KOPT-K1 (cell line): ENCODE results near the gene PLEKHA7.
"Not testable (repeated sequence)": the region's sequence is repeated elsewhere in the genome, so short reads cannot be mapped to it uniquely, and the experiment has no call there.

Experiments used
- H3K27ac ChIP-seq: fragments of 200-600 bp; sonication (generic); 2 replicates; pipeline ENCODE4 v1.5.1; 2016; ENCODE audit warnings: antibody characterized with exemption, mild to moderate bottlenecking, low read depth, low read length; ENCODE audit not compliant: poor library complexity, severe bottlenecking
- H3K36me3 ChIP-seq: fragments of 200-600 bp; sonication (generic); 2 replicates; pipeline ENCODE4 v1.5.1; 2017; ENCODE audit warnings: antibody characterized with exemption, mild to moderate bottlenecking, low read length, moderate library complexity; ENCODE audit not compliant: insufficient read depth
- H3K9me3 ChIP-seq: fragments of 200-600 bp; sonication (generic); 2 replicates; pipeline ENCODE4 v1.5.1; 2017; ENCODE audit warnings: antibody characterized with exemption, low read length, mild to moderate bottlenecking; ENCODE audit not compliant: insufficient read depth, poor library complexity, severe bottlenecking

The PLEKHA7 gene

DNA sequence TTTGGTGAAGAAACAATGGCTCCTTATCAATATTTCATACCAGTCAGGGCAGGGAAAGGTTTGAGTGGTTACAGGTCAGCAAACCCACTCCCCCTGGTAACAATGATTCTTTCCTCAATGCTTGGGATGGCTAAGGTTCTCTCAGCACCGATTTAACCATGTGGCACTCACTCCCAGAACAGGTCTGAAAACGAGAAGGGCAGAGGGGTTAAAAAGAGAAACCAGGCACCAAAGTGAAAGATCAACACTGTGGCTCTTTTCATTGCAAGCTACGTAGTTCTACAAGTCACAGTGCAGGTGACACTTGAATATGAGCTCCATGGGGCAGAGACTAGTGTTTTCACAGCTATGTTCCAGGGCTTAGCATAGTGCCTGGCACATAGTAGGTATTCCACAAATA, 132.4 kb downstream of the PLEKHA7 start:
- Histone ChIP-seq H3K36me3 (no peaks in the 10 kb centered on the region), H3K9me3 (no peaks in the 10 kb centered on the region), H3K27ac (no peak overlapping the region)

DNA sequence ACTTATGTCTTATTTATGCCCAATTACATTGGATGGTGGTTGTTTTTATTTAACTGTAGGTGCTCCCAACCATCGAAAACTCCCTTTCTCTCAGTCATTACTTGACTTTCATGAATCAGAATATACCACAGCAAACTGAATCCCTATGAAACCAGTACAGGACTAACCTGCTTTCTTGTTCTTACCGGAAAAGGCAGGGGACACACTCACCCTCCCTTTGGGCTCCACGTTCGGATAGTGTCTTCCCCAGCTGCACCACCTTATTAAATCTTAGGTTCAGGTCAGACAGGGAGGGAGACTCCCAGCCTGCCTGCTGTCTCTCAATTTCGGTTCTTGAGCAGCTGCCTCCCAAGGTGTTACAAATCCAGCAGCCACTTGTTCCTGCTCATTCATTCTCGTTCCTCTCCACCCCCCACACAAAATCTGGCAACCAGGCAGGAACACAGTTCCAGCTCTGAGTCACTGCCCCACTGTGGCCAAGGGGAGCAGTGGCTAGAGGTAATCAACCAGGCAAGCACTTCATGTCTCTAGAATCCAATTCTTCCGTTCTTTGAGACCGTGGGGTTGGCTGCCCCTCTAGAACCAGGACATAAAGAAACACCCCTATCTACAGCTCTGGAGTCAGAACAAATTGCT, 133.0 kb downstream of the PLEKHA7 start:
- no peak overlapping the region for H3K27ac ChIP-seq
- no peaks in the 10 kb centered on the region for H3K36me3 ChIP-seq
- H3K9me3 ChIP-seq = no peaks in the 10 kb centered on the region

DNA sequence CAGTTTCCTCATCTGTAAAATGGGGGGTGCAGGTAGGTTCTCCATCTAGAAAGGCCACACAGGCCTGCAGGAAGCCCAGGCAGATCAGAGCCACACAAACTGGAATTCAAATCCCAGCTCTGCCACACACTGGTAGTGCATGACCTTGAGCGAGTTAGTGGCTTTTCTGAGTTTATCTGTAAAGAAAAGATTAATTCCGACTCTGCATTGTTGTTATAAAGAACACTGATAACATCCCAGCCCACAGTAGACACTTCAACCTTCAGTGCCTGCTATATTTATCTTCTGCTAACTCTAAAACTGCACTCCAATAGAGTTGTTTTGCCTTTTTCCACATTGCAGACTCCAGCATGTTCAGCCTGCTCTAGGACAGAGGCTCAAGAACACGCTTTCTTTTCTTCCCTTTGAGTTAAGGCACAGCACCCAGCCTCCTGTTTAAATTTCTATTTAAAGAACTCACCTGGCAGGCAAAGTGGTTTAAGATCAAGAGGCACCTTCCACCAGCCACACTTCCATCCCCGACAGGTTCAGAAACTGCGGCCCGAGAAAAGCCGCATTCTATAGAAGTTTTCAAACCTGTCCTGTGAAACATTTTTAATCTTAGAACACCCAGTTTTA, 133.9 kb downstream of the PLEKHA7 start:
- no peak overlapping the region for H3K27ac ChIP-seq
- H3K36me3 ChIP-seq = no peaks in the 10 kb centered on the region
- H3K9me3 ChIP-seq = no peaks in the 10 kb centered on the region

DNA sequence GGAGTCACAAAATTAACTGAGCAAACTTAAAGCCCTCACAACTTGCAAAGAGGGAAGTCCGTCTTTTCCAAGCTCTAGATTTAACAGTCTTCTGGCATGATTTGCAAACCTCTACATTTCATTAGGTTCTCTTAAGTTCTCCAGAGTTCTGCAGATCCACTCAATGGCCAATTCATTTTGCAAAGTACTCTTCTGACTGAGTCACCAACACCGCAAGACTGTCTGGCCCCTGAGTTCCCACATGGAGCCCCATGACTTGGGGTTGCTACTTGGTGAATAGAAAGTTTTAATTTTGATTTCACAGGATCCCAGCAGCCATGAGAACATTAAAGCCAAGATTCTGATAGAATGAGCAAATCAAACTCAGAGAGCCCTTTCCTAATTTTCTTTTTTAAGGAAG, 134.5 kb downstream of the PLEKHA7 start:
- H3K9me3 ChIP-seq = no peaks in the 10 kb centered on the region
- H3K27ac ChIP-seq = no peak overlapping the region
- no peaks in the 10 kb centered on the region for H3K36me3 ChIP-seq

DNA sequence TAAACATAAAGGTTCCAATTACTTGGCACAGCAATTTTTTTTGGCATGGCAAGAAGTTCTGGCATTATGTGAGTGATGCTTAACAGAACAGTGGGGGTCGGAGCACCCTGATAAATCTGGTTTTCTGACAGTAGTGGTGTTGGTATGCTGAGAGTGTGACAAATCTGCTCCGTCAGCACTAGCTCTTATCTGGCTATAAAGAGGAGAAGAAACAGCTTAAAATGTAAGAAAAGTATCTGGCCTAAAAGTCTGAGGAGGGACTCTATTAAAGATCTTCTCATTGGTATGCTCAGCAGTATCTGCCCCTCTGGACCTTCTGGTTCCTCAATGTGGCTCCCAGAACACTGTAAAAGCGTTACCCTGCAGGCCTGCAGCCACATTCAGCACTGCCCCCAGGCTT, 137.4 kb downstream of the PLEKHA7 start:
- no peak overlapping the region for H3K27ac ChIP-seq
- H3K9me3 ChIP-seq = no peaks in the 10 kb centered on the region
- no peaks in the 10 kb centered on the region for H3K36me3 ChIP-seq

DNA sequence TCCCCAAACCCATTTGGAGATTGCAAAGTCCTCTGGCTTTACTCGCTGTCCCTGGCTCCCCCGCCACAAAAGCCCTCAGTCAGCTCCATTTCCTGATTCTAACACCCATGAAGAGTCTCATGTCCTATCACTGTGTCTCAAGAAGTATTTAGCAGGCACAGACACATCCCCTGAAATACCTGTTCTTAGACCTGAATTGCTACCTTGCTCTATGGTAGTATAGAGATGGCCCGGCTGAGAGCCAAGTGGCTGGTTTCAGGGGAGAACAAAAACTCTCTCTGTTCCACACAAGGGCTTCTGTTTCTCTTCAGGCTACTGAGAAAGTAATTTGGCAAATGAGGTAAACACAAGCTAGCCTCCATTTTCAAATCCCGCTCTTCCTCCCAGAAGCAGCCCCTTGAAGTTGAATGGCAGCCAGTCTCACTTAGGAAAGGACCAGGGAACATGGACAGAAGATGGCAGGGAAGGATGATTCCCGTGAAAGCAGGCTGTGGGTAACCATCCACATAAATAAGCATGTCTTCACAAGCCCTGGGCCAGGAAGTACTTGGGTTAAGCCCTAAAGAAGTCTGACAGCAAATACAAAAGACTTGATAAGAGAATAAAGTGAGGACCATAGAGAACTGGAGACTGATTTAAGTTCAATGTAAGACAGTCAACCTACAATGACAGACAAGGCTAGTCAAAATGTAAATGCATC, 138.0 kb downstream of the PLEKHA7 start:
- H3K36me3 ChIP-seq = no peaks in the 10 kb centered on the region
- H3K9me3 ChIP-seq = no peaks in the 10 kb centered on the region
- H3K27ac ChIP-seq = no peak overlapping the region

DNA sequence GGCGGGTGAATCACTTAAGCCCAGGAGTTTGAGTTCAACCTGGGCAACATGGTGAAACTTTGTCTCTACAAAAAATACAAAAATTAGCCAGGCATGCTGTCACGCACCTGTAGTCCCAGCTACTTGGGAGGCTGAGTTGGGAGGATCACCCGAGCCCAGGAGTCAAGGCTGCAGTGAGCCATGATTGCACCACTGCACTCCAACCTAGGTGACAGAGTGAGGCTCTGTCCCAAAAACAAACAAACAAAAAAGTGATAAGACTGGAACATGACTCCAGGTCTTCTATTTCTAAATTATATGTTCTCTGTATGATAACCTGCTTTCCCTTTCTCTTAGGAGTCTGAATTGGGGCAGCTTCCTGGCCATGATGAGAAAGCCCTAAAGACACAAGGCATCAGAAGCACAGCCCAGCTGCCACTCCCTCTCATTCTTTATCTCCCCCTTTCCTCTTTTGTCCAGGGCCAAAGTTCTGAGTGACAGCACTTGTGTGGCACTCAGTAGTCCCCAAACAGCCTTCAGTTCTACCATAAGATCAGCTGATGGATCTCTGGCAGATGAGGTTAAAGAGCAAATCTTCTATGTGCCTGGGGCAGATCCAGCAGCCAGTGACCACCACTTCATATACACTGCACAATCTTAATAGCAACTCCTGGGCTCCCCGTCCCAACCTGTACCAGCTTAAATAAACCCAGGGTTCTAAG, 139.8 kb downstream of the PLEKHA7 start:
- no peak overlapping the region for H3K27ac ChIP-seq
- H3K9me3 ChIP-seq = no peaks in the 10 kb centered on the region
- no peaks in the 10 kb centered on the region for H3K36me3 ChIP-seq

DNA sequence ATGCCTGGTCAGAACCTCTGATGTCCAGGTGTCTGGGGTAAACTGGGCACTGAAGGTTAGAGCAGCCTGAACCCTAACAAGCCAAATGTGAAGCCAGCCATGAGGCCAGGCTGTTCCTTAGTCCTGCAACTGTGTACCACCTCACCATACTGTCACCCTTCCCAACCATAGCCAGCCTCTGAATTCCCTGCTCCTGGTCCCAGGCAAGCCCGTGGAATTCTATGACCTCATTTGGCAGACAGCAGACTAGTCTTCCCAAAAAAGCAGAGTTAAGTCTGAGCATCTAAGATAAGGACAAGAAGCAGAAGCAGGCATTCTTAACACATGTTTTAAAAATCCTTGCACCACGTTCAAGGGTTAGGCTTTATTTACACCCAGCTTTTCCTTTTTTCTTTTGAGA, 140.9 kb downstream of the PLEKHA7 start:
- no peak overlapping the region for H3K27ac ChIP-seq
- no peaks in the 10 kb centered on the region for H3K9me3 ChIP-seq
- no peaks in the 10 kb centered on the region for H3K36me3 ChIP-seq

DNA sequence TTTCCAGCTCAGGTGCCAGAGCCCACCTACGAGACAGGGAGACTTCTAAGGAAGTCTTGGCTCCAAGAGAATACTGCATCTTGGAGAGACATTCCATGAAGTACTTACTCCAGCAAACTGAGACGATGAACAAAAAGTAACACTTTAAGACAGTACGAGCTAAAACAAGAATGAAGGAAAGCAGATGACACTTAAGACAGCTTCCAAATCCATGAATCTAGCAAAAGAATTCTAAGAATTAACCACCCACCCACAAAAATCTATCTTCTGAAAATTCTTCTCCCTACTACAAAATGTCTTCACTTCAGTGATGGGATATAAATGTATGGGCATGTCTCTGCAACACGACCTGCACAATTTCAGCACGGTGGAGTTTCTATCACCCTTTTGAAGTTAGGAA, 142.8 kb downstream of the PLEKHA7 start:
- Histone ChIP-seq H3K36me3 (no peaks in the 10 kb centered on the region), H3K9me3 (no peaks in the 10 kb centered on the region), H3K27ac (no peak overlapping the region)

DNA sequence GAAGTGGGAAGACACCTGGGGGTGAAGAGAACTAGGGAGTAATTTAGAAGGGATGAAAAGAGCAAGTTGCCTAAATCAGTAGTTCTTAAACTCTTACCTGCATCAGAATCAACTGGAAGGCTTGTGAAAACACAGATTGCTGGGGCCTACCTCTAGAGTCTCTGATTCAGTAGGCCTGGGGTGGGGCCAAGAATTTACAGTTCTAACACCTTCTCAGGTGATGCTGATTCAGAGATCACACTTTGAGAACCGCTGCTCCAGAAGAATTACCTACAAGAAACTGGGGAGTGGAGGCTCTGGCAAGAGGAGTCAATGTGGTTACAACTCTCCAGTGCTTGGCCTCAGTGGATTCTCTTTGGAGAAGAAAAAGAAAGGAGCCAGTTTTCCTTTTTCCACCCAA, 147.1 kb downstream of the PLEKHA7 start:
- Histone ChIP-seq H3K36me3 (no peaks in the 10 kb centered on the region), H3K9me3 (no peaks in the 10 kb centered on the region), H3K27ac (no peak overlapping the region)

DNA sequence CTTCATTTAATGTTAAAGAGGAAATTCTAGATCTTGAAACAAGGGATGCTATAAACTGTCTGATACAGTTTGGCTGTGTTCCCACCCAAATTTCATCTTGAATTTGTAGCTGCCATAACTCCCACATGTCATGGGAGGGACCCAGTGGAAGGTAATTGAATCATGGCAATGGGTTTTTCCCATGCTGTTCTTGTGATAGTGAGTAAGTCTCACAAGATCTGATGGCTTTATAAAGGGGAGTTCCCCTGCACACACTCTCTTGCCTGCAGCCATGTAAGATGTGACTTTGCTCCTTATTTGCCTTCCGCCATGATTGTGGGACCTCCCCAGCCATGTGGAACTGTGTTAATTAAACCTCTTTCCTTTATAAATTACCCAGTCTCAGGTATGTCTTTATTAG, 149.8 kb downstream of the PLEKHA7 start:
- not testable (repeated sequence) for H3K27ac ChIP-seq, H3K36me3 ChIP-seq, H3K9me3 ChIP-seq

DNA sequence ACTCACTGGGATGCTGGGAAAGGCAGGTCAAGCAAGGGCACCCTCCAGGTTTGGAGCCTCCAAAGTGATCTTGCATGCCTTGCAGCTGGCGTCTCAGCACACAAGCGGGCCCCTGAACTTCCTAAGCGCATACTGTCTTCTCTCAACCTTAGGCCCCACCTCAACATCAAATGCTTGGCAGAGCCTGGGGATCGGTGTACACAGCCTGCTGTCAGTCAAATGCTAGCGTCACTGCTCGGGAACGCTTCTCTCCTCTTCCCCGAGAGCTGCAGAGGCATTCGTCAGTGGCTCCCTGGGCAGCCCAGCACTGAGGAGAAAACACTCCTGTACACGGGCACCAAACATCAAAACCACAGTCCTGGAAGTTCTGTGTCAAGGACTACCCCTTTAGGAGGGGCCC, 150.8 kb downstream of the PLEKHA7 start:
- H3K36me3 ChIP-seq = no peaks in the 10 kb centered on the region
- H3K9me3 ChIP-seq = no peaks in the 10 kb centered on the region
- no peak overlapping the region for H3K27ac ChIP-seq

DNA sequence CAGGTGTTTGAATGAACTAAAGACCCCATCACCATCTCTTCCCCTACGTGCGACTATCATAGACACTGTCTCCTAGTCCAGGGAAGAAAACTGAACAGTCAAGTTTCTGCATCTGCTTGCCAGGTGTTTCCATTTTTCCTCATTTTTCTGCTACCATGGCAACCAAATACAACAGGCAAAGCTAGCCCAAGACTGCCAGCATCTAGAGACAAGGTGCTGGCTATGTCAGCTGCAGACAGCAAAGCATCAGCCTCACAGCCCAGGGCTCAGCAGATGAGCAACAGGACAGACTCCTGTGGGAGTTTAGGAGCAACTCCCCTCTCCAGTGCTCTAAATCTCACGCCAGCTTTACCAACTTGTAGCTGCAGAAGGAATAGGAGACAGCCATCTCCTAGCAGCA, 151.5 kb downstream of the PLEKHA7 start:
- no peak overlapping the region for H3K27ac ChIP-seq
- H3K9me3 ChIP-seq = no peaks in the 10 kb centered on the region

DNA sequence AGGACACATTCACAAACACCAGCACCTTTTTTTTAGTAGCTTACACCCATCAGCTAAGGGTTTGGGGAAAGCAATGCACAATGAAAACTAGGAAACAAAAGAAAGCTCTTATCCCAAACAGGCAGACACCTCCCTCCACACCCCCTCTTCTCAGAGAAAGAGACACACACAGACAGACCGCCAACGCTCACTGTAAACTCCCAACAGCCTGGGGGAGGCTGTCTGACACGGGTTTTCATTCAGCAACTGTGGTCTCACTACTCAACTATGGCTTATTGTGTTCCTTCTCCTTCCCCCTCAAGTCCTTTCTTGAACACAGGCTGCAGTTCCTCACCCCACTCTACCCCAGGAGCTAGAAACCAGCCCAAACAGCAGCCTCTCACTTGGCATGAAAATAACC, 152.4 kb downstream of the PLEKHA7 start:
- Histone ChIP-seq H3K36me3 (no peaks in the 10 kb centered on the region), H3K9me3 (no peaks in the 10 kb centered on the region), H3K27ac (no peak overlapping the region)

More for the DNA sequence above, 151.5 kb downstream of the PLEKHA7 start:
- H3K36me3 ChIP-seq = no peaks in the 10 kb centered on the region

DNA sequence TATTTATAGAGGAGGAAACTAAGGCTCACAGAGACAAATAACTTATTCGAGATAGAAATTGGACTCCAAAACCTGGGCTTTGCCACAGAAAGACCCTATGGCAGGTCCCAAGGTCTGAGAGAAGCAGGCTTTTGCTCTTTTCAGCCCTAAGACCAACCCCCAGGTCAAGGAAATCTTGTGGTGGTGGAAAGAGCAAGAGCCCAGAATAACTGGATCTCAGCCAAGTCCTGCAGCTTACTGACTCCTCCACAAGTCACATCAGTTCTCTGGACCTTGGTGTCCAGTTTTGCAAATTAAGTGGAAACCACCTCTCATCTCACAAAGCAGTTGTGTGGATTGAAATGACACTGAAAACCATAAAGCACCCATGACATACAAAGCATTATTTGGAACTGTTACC, 153.6 kb downstream of the PLEKHA7 start:
- Histone ChIP-seq H3K36me3 (no peaks in the 10 kb centered on the region), H3K9me3 (no peaks in the 10 kb centered on the region), H3K27ac (no peak overlapping the region)
